ENCODE results near the gene MSRB3.

Gene MSRB3

DNA sequence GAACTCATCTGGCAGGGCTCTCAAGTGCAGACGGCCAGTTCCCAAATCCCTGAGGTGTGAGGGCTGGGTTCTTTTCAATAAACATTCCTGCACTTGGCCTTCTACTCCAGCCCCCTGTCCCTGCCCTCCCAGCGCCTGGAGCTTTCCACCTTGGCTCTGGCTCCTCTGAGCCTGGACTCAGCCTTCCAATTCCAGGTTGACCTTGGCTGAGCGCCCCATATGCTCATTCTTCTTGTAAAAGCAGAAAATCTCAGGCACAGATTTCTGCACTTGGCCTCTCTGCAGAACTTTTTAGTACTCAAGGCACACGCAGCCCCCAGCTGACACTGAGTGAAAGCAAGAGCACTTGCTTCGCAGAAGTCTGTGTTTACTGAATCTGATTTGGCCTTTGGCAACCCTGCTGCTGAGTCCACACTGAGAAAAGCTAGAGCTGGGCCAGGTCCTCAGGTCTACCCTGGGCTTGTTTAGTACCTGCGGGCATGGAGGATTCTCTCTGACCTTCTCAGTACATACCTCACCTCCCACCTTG, 222.7 kb downstream of the MSRB3 start:
- no peak for DNase-seq

GRCh38 chr12:65501935-65502334, 223.5 kb downstream of the MSRB3 start:
- DNase-seq: no peak

DNA sequence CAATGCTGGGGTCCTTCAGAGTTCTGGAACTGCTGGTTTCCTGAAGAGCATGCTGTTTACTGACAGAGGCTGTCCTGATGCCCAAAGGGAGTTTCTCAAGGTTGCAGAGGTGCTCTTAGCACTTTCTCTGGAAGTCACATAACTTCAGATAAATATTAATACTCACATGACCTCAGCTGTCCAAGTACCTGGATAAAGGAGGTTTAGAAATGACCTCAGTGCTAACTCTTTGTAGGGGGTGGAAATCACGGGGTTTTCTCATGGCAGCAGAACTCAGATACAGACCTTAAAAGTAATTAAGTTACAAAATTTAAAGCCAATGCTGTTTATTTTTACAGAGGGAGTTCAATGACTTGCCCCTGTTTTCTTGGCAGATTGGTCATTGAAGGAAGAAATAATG, 225.9 kb downstream of the MSRB3 start:
- no peak for DNase-seq

DNA sequence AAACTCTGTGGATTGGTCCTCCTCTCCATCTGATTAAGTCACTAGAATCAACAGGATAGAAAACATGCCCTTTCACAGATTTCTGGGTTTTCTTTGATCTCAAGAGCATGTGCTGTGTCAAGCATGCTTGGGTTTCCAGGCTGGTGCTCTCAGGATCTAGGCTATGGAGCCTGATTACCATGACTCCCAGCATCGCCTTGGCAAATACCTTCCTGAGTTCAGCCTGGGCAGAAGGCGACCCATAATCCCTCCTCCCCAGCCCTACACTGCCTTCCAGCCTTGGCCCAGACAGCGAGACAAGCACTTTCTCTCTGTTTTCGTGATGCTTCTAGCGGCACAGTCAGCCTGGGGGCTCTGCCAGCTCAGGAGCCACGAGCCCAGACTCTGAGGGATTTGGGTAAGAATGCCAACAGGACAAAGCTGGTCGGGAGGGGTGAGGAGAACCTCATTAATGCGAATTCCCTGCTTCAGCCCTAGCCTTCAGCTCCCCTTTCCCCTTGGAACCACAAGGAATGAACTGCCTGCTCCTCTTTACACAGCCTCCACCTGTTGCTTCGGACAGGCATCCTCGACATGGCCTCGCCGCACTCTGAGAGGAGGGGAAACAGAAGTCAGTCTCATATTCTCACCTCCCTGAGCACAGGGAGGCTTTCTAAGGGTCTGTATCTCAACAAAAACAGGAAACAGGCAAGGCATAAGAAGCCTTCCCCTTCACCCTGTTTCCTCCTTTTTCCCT, 227.1 kb downstream of the MSRB3 start:
- no peak for DNase-seq

DNA sequence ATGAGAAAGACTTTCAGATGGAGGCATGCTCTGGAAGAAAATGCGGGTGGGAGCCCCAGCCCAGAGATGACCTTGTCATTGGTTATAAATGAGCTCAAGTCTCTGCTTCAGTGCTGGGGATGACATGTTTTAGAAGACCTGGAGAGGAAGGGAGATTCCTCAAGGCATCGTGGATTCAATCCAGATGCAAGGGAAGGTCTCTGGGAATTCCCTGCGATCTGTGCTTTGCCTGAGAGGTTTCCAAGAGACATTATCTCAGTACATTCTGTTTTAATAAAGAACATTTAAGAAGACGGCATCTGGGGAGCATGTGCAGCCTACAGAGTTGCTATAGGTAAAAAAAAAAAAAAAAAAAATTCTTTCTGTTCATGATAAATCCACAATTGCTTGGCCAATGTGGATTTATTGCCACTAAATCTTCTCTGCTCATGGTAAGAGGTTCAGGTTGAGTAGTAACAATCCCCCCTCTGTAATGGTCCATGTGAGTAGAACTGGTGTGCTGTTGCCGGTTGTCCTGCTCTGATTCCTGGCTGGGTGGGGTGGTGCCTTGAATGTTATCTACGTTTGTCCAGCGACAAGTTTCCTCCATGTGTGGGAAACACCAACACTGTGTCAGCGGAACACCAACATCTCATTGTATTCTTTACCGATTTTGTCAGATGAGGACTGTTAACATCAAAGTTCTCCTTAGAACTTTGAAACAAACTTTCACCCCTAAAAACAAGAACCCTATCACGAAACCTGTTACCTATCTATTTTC, 230.0 kb downstream of the MSRB3 start:
- no peak for DNase-seq

DNA sequence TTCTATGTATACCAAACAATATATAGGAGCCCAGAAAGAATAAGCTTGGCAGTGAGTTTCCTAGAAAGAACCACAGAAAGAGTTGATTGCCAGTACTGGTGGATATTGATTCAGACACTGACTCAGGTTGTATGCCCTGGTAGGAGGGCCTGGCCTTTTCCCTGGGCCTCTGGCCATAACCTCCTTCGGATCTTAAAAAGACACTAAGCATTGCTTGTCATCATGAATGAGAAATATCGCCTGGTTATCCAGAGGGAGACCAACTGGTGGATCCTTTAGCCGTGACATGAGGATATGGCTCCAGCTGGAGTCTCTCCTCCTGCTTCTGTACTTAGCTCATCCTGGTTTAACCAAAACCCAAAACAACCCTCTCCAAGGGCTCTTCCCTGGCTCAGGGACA, 231.5 kb downstream of the MSRB3 start:
- DNase-seq: no peak

GRCh38 chr12:65510584-65511050, 232.1 kb downstream of the MSRB3 start:
- DNase-seq: no peak

- DNase-seq: no peak
Measured at GRCh38 chr12:65511134-65511834, 232.8 kb downstream of the MSRB3 start.

GRCh38 chr12:65511912-65512311, 233.4 kb downstream of the MSRB3 start:
- no peak for DNase-seq

All from inflammatory macrophage treated with lipopolysaccharide for 1 hour (primary cell).